ENCODE data around the gene APOA5. TPM values are rescaled to one million over a fixed set of nuclear protein-coding genes. Genes with fewer than 3 reads are reported as not detected.

The APOA5 gene
- total RNA-seq, 1 experiment from 2014 or later, result not detected

GRCh38 chr11:116826751-116827431 is 35.2 kb upstream of the APOA5 start:
- H3K36me3 ChIP-seq (ENCODE audit: low read depth, low read length), result no peaks in the 10 kb centered on the region
- no peak overlapping the region for H3K27ac ChIP-seq (ENCODE audit: low read length)
- DNase-seq (no peak), ATAC-seq (no peak)
- H3K4me2 ChIP-seq (ENCODE audit: low read length), result no peak overlapping the region
- no peaks in the 10 kb centered on the region for H3K4me1 ChIP-seq (ENCODE audit: insufficient read depth, low read length)
- H4K20me1 ChIP-seq (ENCODE audit: low read length), result no peaks in the 10 kb centered on the region
- H2AFZ ChIP-seq (ENCODE audit: low read length), result no peak overlapping the region
- H3K9ac ChIP-seq (ENCODE audit: low read length), result no peak overlapping the region
- ChIA-PET POLR2A (ENCODE audit: unreplicated experiment) (no interaction called here), CTCF (no interaction called here)
- H3K4me3 ChIP-seq (ENCODE audit: low read length), result no peak overlapping the region
- no peaks in the 10 kb centered on the region for H3K79me2 ChIP-seq (ENCODE audit: low read length)
- TF ChIP-seq CTCF (conservative IDR thresholded peaks at IDR 0.05; ENCODE audit: low read depth, low read length), result no peak
- TF ChIP-seq EZH2phosphoT487 (IDR thresholded peaks at IDR 0.05; ENCODE audit: borderline replicate concordance, low read length), result no peak
- TF ChIP-seq EZH2 (IDR thresholded peaks at IDR 0.05; ENCODE audit: low read length, unreplicated experiment), result no peak
- intact Hi-C loops (cut with micrococcal nuclease), result no loop called here
- H3F3A ChIP-seq (ENCODE audit: low read length, unreplicated experiment), result no peaks in the 10 kb centered on the region
- no peaks in the 10 kb centered on the region for H3K27me3 ChIP-seq (ENCODE audit: low read length)
- H3K9me2 ChIP-seq (replicated peaks; ENCODE audit: low read length), result no peaks in the 10 kb centered on the region
- no peaks in the 10 kb centered on the region for H3K9me3 ChIP-seq (ENCODE audit: low read length)
- no TSS peak for BruUV-seq (replicated peaks)

- Histone ChIP-seq H3K27me3 (ENCODE audit: low read length) (no peaks in the 10 kb centered on the region), H3K79me2 (ENCODE audit: low read length) (no peaks in the 10 kb centered on the region), H3K27ac (ENCODE audit: low read length) (no peak overlapping the region), H3K9me3 (ENCODE audit: low read length) (no peaks in the 10 kb centered on the region), H3K36me3 (ENCODE audit: low read depth, low read length) (no peaks in the 10 kb centered on the region), H2AFZ (ENCODE audit: low read length) (no peak overlapping the region), H4K20me1 (ENCODE audit: low read length) (no peaks in the 10 kb centered on the region), H3K9me2 (replicated peaks; ENCODE audit: low read length) (no peaks in the 10 kb centered on the region), H3K9ac (ENCODE audit: low read length) (no peak overlapping the region), H3F3A (ENCODE audit: low read length, unreplicated experiment) (no peaks in the 10 kb centered on the region), H3K4me1 (ENCODE audit: insufficient read depth, low read length) (no peaks in the 10 kb centered on the region), H3K4me2 (ENCODE audit: low read length) (no peak overlapping the region), H3K4me3 (ENCODE audit: low read length) (no peak overlapping the region)
- ChIA-PET CTCF (no interaction called here), POLR2A (ENCODE audit: unreplicated experiment) (no interaction called here)
- TF ChIP-seq CTCF (conservative IDR thresholded peaks at IDR 0.05; ENCODE audit: low read depth, low read length) (no peak), EZH2 (IDR thresholded peaks at IDR 0.05; ENCODE audit: low read length, unreplicated experiment) (no peak), EZH2phosphoT487 (IDR thresholded peaks at IDR 0.05; ENCODE audit: borderline replicate concordance, low read length) (no peak)
- DNase-seq, result no peak
- no peak for ATAC-seq
- intact Hi-C loops (cut with micrococcal nuclease), result no loop called here
- BruUV-seq (replicated peaks), result no TSS peak
These were observed 34.4 kb upstream of the APOA5 start for GRCh38 chr11:116825854-116826750.

GRCh38 chr11:116825434-116825833 is 33.8 kb upstream of the APOA5 start:
- ATAC-seq, result no peak
- no peak overlapping the region for H3K9ac ChIP-seq (ENCODE audit: low read length)
- no peaks in the 10 kb centered on the region for H3K36me3 ChIP-seq (ENCODE audit: low read depth, low read length)
- POLR2A ChIA-PET (ENCODE audit: unreplicated experiment), result no interaction called here
- no peaks in the 10 kb centered on the region for H3F3A ChIP-seq (ENCODE audit: low read length, unreplicated experiment)
- no peak overlapping the region for H2AFZ ChIP-seq (ENCODE audit: low read length)
- no peaks in the 10 kb centered on the region for H3K9me3 ChIP-seq (ENCODE audit: low read length)
- no peaks in the 10 kb centered on the region for H3K79me2 ChIP-seq (ENCODE audit: low read length)
- no peak for DNase-seq
- no peak overlapping the region for H3K27ac ChIP-seq (ENCODE audit: low read length)
- BruUV-seq (replicated peaks), result no TSS peak
- H3K4me2 ChIP-seq (ENCODE audit: low read length), result no peak overlapping the region
- H4K20me1 ChIP-seq (ENCODE audit: low read length), result no peaks in the 10 kb centered on the region
- no peaks in the 10 kb centered on the region for H3K9me2 ChIP-seq (replicated peaks; ENCODE audit: low read length)
- CTCF ChIA-PET, result no interaction called here
- intact Hi-C loops (cut with micrococcal nuclease), result no loop called here
- H3K27me3 ChIP-seq (ENCODE audit: low read length), result no peaks in the 10 kb centered on the region
- no peak overlapping the region for H3K4me3 ChIP-seq (ENCODE audit: low read length)
- TF ChIP-seq EZH2 (IDR thresholded peaks at IDR 0.05; ENCODE audit: low read length, unreplicated experiment), result no peak
- no peak for TF ChIP-seq CTCF (conservative IDR thresholded peaks at IDR 0.05; ENCODE audit: low read depth, low read length)
- no peak for TF ChIP-seq EZH2phosphoT487 (IDR thresholded peaks at IDR 0.05; ENCODE audit: borderline replicate concordance, low read length)
- no peaks in the 10 kb centered on the region for H3K4me1 ChIP-seq (ENCODE audit: insufficient read depth, low read length)

Measured in PC-3 (cell line).